Mesenchymal stem cell (in vitro differentiated cells and primary cell): ENCODE results near the gene NFKB2.

Source experiments
- DNase-seq: peaks from one replicate; pipeline ENCODE4 v3.0.0-alpha.2; 2013
- H2AFZ ChIP-seq: one replicate; pipeline ENCODE4 v1.6.1; 2013; ENCODE audit warnings: low read depth, mild to moderate bottlenecking, control low read depth, inconsistent platforms, low read length, moderate library complexity
- H2AK5ac ChIP-seq: 2 replicates; pipeline ENCODE4 v1.6.1; 2013; ENCODE audit warnings: low read length, moderate library complexity, mild to moderate bottlenecking, inconsistent platforms; ENCODE audit not compliant: severe bottlenecking
- H2BK120ac ChIP-seq: one replicate; pipeline ENCODE4 v1.6.1; 2013; ENCODE audit warnings: low read depth, mild to moderate bottlenecking, inconsistent platforms, low read length, moderate library complexity
- H2BK12ac ChIP-seq, 2 experiments: one replicate each; pipeline ENCODE4 v1.6.1; 2013; ENCODE audit warnings: inconsistent platforms in 2 of 2, low read length in 2 of 2, mild to moderate bottlenecking in 2 of 2, moderate library complexity in 2 of 2, control low read depth in 1 of 2
- H2BK15ac ChIP-seq: one replicate; pipeline ENCODE4 v1.6.1; 2013; ENCODE audit warnings: mild to moderate bottlenecking, low read depth, inconsistent platforms; ENCODE audit not compliant: poor library complexity, severe bottlenecking
- H2BK5ac ChIP-seq: 2 replicates; pipeline ENCODE4 v1.6.1; 2013; ENCODE audit warnings: low read depth, mild to moderate bottlenecking, low read length, control low read depth, inconsistent platforms; ENCODE audit not compliant: poor library complexity, severe bottlenecking
- H3K14ac ChIP-seq, 2 experiments: one replicate each; pipeline ENCODE4 v1.6.1; 2013; ENCODE audit warnings: inconsistent platforms in 2 of 2, low read length in 2 of 2, control low read depth in 1 of 2, mild to moderate bottlenecking in 1 of 2, moderate library complexity in 1 of 2
- H3K18ac ChIP-seq, 2 experiments: one replicate each; pipeline ENCODE4 v1.6.1; 2013; ENCODE audit warnings: inconsistent platforms in 2 of 2, low read length in 2 of 2, control low read depth in 1 of 2, low read depth in 1 of 2, mild to moderate bottlenecking in 1 of 2
- H3K23ac ChIP-seq, 2 experiments: one replicate each; pipeline ENCODE4 v1.6.1; 2013; ENCODE audit warnings: inconsistent platforms in 2 of 2, low read length in 2 of 2, mild to moderate bottlenecking in 2 of 2, moderate library complexity in 2 of 2, control low read depth in 1 of 2
- H3K27ac ChIP-seq: 2 replicates; pipeline ENCODE4 v1.5.1; 2013; ENCODE audit warnings: mild to moderate bottlenecking, moderate library complexity, low read length, control low read depth, inconsistent platforms; ENCODE audit not compliant: poor library complexity, severe bottlenecking
- H3K27me3 ChIP-seq, 2 experiments: 2 replicates each; pipeline versions ENCODE4 v1.6.1 to v1.7.0; 2013; ENCODE audit warnings: low read length in 2 of 2, mild to moderate bottlenecking in 2 of 2, moderate library complexity in 2 of 2, control low read depth in 1 of 2, inconsistent platforms in 1 of 2; ENCODE audit not compliant: control insufficient read depth in 1 of 2, insufficient read depth in 1 of 2
- H3K36me3 ChIP-seq, 2 experiments: 2 replicates each; pipeline versions ENCODE4 v1.6.1 to v1.7.0; 2013; ENCODE audit warnings: low read length in 2 of 2, control low read depth in 1 of 2, inconsistent platforms in 1 of 2, low read depth in 1 of 2, mild to moderate bottlenecking in 1 of 2; ENCODE audit not compliant: insufficient read depth in 2 of 2, control insufficient read depth in 1 of 2
- H3K4ac ChIP-seq, 2 experiments: one replicate each; pipeline ENCODE4 v1.6.1; 2013; ENCODE audit warnings: inconsistent platforms in 2 of 2, low read length in 2 of 2, mild to moderate bottlenecking in 2 of 2, moderate library complexity in 2 of 2, control low read depth in 1 of 2, low read depth in 1 of 2
- H3K4me1 ChIP-seq: 2 replicates; pipeline ENCODE4 v1.6.1; 2013; ENCODE audit warnings: low read depth, low read length, control low read depth; ENCODE audit not compliant: control insufficient read depth, insufficient read depth
- H3K4me2 ChIP-seq: 2 replicates; pipeline ENCODE4 v1.6.1; 2013; ENCODE audit warnings: low read length, mild to moderate bottlenecking, inconsistent platforms; ENCODE audit not compliant: poor library complexity, severe bottlenecking
- H3K4me3 ChIP-seq, 2 experiments: 2 replicates each; pipeline versions ENCODE4 v1.5.1 to v1.7.0; 2013; ENCODE audit warnings: low read length in 2 of 2, mild to moderate bottlenecking in 2 of 2, control low read depth in 1 of 2, low read depth in 1 of 2; ENCODE audit not compliant: insufficient read depth in 1 of 2
- H3K79me1 ChIP-seq: replicated peaks from 2 replicates; pipeline ENCODE4 v1.6.1; 2013; ENCODE audit warnings: mild to moderate bottlenecking, control low read depth, low read length, inconsistent platforms; ENCODE audit not compliant: poor library complexity, severe bottlenecking
- H3K9ac ChIP-seq: 2 replicates; pipeline ENCODE4 v1.7.0; 2013; ENCODE audit warnings: mild to moderate bottlenecking, low read length, moderate library complexity
- H3K9me3 ChIP-seq: 2 replicates; pipeline ENCODE4 v1.7.0; 2013; ENCODE audit warnings: mild to moderate bottlenecking, low read length; ENCODE audit not compliant: control insufficient read depth
- H4K8ac ChIP-seq: one replicate; pipeline ENCODE4 v1.6.1; 2013; ENCODE audit warnings: inconsistent platforms, mild to moderate bottlenecking, low read length, moderate library complexity
- H4K91ac ChIP-seq: one replicate; pipeline ENCODE4 v1.6.1; 2013; ENCODE audit warnings: mild to moderate bottlenecking, low read length, inconsistent platforms
- WGBS: methylation state at CpG from one replicate; pipeline ENCODE4 v1.1.7; 2013; ENCODE audit warnings: mixed read lengths; 5-methylcytosine and 5-hydroxymethylcytosine counted together

The NFKB2 gene

GRCh38 chr10:102437515-102437914, 42.0 kb downstream of the NFKB2 start:
- Histone ChIP-seq H2BK120ac (no peak overlapping the region), H2AFZ (no peak overlapping the region), H3K27me3 (peaks cover 0 to 41% of the 10 kb centered on the region in 2 experiments), H3K4ac (no peak overlapping the region), H4K91ac (no peak overlapping the region), H3K18ac (no peak overlapping the region), H2BK5ac (no peak overlapping the region), H3K9ac (no peak overlapping the region), H3K36me3 (no peaks in the 10 kb centered on the region), H3K23ac (no peak overlapping the region), H3K4me1 (peaks cover 8% of the 10 kb centered on the region), H3K4me3 (no peak overlapping the region), H4K8ac (no peak overlapping the region), H2AK5ac (no peak overlapping the region), H3K14ac (no peak overlapping the region), H3K79me1 (no peaks in the 10 kb centered on the region), H3K27ac (no peak overlapping the region), H3K9me3 (no peaks in the 10 kb centered on the region), H2BK12ac (no peak overlapping the region), H3K4me2 (no peak overlapping the region), H2BK15ac (no peak overlapping the region)
- WGBS, result 96% methylated on average over 3 of the region's 3 CpGs
- no peak for DNase-seq

- H3K79me1 ChIP-seq, result no peaks in the 10 kb centered on the region
- H3K9ac ChIP-seq, result no peak overlapping the region
- H2BK5ac ChIP-seq, result no peak overlapping the region
- H2BK15ac ChIP-seq, result no peak overlapping the region
- DNase-seq, result no peak
- H3K27me3 ChIP-seq, result peaks cover 0 to 43% of the 10 kb centered on the region in 2 experiments
- H3K4me2 ChIP-seq, result no peak overlapping the region
- no peak overlapping the region for H3K14ac ChIP-seq
- no peak overlapping the region for H4K8ac ChIP-seq
- no peak overlapping the region for H2AFZ ChIP-seq
- H3K36me3 ChIP-seq, result no peaks in the 10 kb centered on the region
- WGBS, result 100% methylated on average over 1 of the region's 1 CpG
- H3K9me3 ChIP-seq, result no peaks in the 10 kb centered on the region
- no peak overlapping the region for H2BK12ac ChIP-seq
- H3K18ac ChIP-seq, result no peak overlapping the region
- no peak overlapping the region for H2BK120ac ChIP-seq
- no peak overlapping the region for H3K27ac ChIP-seq
- no peak overlapping the region for H2AK5ac ChIP-seq
- no peak overlapping the region for H3K4me3 ChIP-seq
- peak overlapping the region; percentile 80 for H4K91ac ChIP-seq
- peak overlapping the region in 1 of 2 experiments; percentile 51 for H3K23ac ChIP-seq
- peaks cover 7% of the 10 kb centered on the region for H3K4me1 ChIP-seq
- H3K4ac ChIP-seq, result no peak overlapping the region
Measured at GRCh38 chr10:102438374-102438773, 42.9 kb downstream of the NFKB2 start.

GRCh38 chr10:102444851-102445250, 49.3 kb downstream of the NFKB2 start:
- Histone ChIP-seq H3K27ac (no peak overlapping the region), H3K4ac (no peak overlapping the region), H2BK12ac (no peak overlapping the region), H3K4me1 (peaks cover 5% of the 10 kb centered on the region), H2BK15ac (no peak overlapping the region), H3K23ac (no peak overlapping the region), H2BK120ac (no peak overlapping the region), H4K8ac (no peak overlapping the region), H2AFZ (no peak overlapping the region), H3K27me3 (peaks cover 0 to 11% of the 10 kb centered on the region in 2 experiments), H3K9me3 (no peaks in the 10 kb centered on the region), H3K36me3 (no peaks in the 10 kb centered on the region), H2AK5ac (no peak overlapping the region), H2BK5ac (no peak overlapping the region), H3K79me1 (no peaks in the 10 kb centered on the region), H3K14ac (no peak overlapping the region), H3K4me2 (no peak overlapping the region), H4K91ac (no peak overlapping the region), H3K4me3 (no peak overlapping the region), H3K18ac (no peak overlapping the region), H3K9ac (no peak overlapping the region)
- DNase-seq, result no peak
- no CpG with 5 or more reads among the region's 2 CpGs for WGBS

DNA sequence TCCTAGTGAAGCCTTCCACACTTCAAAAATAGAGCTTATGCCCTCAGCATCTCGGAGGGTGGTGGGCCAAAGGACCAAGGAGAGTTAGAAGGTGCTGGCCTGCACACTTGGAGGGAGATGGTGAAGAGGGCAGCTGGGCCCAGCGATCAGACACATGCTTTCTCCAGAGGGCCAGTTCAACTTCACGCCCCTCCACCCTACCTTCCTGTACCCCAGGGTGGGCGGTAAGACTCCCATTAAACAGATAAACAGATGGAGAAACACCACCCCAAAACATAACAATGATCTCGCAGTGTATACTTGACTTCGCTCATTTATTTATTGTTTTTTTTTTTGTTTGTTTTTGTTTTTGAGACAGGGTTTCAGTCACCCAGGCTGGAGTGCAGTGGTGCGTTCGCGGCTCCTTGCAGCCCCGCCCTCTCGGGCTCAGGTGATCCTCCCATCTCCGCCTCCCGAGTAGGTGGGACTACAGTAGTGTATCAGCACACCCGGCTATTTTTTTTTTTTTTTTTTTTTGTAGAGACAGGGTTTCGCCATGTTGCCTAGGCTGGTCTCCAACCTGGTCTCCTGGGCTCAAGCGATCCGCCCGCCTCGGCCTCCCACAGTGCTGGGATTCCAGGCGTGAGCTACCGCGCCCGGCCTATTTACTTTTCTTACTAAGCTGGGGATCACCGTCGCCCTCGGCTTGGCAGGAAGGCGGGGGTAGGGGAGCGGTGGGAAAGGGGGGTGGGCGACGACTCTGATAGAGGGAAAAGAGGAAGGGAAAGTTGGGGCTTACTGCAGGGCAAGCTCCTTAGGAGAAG, 54.0 kb downstream of the NFKB2 start:
- Histone ChIP-seq H3K9me3 (no peaks in the 10 kb centered on the region), H3K36me3 (peaks cover 0 to 7% of the 10 kb centered on the region in 2 experiments), H3K79me1 (peaks cover 10% of the 10 kb centered on the region), H3K4ac (no peak overlapping the region), H3K18ac (no peak overlapping the region), H4K8ac (no peak overlapping the region), H3K9ac (peak overlapping the region; percentile 87), H2AK5ac (no peak overlapping the region), H3K27ac (peak overlapping the region; percentile 1), H3K27me3 (no peaks in the 10 kb centered on the region), H3K23ac (no peak overlapping the region), H2BK120ac (no peak overlapping the region), H3K4me2 (peak overlapping the region; percentile 83), H2BK12ac (peak overlapping the region in 1 of 2 experiments; percentile 42), H3K4me1 (peaks cover 26% of the 10 kb centered on the region), H2BK5ac (no peak overlapping the region), H3K4me3 (peak overlapping the region; percentile 88 to 93), H2AFZ (peak overlapping the region; percentile 55), H2BK15ac (no peak overlapping the region), H4K91ac (no peak overlapping the region), H3K14ac (peak overlapping the region in 1 of 2 experiments; percentile 82)
- WGBS, result 15% methylated on average over 29 of the region's 30 CpGs
- peak; percentile 33 for DNase-seq
